ENCODE results near the gene CMKLR1.

DNA sequence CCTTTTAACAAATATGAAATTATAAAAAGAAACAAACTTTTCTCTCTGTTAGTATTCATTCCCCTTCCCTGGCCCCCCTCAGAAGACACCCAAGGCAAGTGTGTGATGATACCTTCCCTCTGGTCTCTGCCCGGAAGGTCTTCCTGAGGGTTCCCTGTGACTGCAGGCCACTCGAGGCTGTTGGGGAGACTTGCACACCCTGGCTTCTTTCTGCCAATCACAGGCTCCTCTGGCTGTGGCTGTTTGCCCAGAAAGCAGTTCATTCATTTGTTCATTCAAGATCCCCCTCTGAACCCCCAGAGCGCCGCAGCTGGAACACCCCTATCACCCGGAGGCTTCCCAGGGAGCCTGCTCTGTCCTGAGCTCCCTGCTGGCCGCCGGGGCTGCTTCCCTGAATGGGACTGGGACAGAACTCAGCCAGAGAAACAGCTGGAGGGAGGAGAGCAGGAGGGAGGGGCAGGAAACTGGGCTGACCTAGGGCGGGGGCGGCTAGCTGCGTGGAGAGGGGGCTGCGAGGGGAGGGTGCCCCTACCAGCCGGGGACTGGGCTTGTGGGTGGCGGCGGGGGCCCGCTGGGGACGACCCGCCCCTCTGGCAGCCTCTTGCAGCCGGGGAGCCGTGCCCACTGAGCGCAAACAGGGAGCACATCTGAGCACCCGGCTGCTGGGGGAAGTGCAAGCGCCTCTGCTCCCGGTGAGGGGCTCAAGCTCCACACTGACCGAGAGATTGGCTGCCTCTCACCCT, at the start of gene CMKLR1:
- TF ChIP-seq POLR2A (IDR thresholded peaks at IDR 0.05) = peak; percentile 36 to 38
- TF ChIP-seq, protein P1, sequence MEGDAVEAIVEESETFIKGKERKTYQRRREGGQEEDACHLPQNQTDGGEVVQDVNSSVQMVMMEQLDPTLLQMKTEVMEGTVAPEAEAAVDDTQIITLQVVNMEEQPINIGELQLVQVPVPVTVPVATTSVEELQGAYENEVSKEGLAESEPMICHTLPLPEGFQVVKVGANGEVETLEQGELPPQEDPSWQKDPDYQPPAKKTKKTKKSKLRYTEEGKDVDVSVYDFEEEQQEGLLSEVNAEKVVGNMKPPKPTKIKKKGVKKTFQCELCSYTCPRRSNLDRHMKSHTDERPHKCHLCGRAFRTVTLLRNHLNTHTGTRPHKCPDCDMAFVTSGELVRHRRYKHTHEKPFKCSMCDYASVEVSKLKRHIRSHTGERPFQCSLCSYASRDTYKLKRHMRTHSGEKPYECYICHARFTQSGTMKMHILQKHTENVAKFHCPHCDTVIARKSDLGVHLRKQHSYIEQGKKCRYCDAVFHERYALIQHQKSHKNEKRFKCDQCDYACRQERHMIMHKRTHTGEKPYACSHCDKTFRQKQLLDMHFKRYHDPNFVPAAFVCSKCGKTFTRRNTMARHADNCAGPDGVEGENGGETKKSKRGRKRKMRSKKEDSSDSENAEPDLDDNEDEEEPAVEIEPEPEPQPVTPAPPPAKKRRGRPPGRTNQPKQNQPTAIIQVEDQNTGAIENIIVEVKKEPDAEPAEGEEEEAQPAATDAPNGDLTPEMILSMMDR (IDR thresholded peaks at IDR 0.05) = no peak

All from gastroesophageal sphincter (tissue), 3 donors.